ENCODE results near the gene PP2D1.

GRCh38 chr3:20008646-20009045 is 3.4 kb downstream of the PP2D1 start:
- no peak for TF ChIP-seq POLR2A (IDR thresholded peaks at IDR 0.05)
- no peak for TF ChIP-seq CTCF (IDR thresholded peaks at IDR 0.05)

Measured in vagina (tissue), 2 donors.